HG03135 (cell line): ENCODE measurements around the gene TEX44.

Source experiments
- ATAC-seq: cut with Tn5 transposase; IDR thresholded peaks from one replicate; pipeline ENCODE4 v1.9.1; 2021; ENCODE audit warnings: mild to moderate bottlenecking, moderate library complexity; ENCODE audit not compliant: unreplicated experiment

The TEX44 gene

GRCh38 chr2:231604685-231605606, 12.3 kb downstream of the TEX44 start:
- ATAC-seq: peak; percentile 76

GRCh38 chr2:231605607-231606091, 13.0 kb downstream of the TEX44 start:
- no peak for ATAC-seq

GRCh38 chr2:231606941-231607340, 14.3 kb downstream of the TEX44 start:
- ATAC-seq: no peak

GRCh38 chr2:231611273-231612108, 18.8 kb downstream of the TEX44 start:
- ATAC-seq: no peak

GRCh38 chr2:231612109-231612455, 19.4 kb downstream of the TEX44 start:
- ATAC-seq: no peak

- ATAC-seq: peak; percentile 39
Observed at GRCh38 chr2:231612456-231613330, 20.0 kb downstream of the TEX44 start.

GRCh38 chr2:231613331-231613662, 20.6 kb downstream of the TEX44 start:
- ATAC-seq: peak; percentile 8

- peak; percentile 60 for ATAC-seq
Observed at GRCh38 chr2:231613663-231614558, 21.2 kb downstream of the TEX44 start.

- peak; percentile 14 for ATAC-seq
Observed at GRCh38 chr2:231614559-231615057, 21.9 kb downstream of the TEX44 start.

GRCh38 chr2:231615058-231615671, 22.5 kb downstream of the TEX44 start:
- no peak for ATAC-seq

GRCh38 chr2:231616296-231616695, 23.6 kb downstream of the TEX44 start:
- no peak for ATAC-seq

- ATAC-seq: no peak
Observed at GRCh38 chr2:231617059-231617926, 24.6 kb downstream of the TEX44 start.

GRCh38 chr2:231621051-231621879, 28.6 kb downstream of the TEX44 start:
- no peak for ATAC-seq

GRCh38 chr2:231622963-231623362, 30.3 kb downstream of the TEX44 start:
- ATAC-seq: no peak

GRCh38 chr2:231626449-231626848, 33.8 kb downstream of the TEX44 start:
- no peak for ATAC-seq

GRCh38 chr2:231627384-231628120, 34.9 kb downstream of the TEX44 start:
- no peak for ATAC-seq
